ENCODE data around the gene GSK3A. TPM values are rescaled to one million over a fixed set of nuclear protein-coding genes. Genes with fewer than 3 reads are reported as not detected.

Gene GSK3A
- total RNA-seq, 1 donor from 2014 or later = 54.7 TPM

DNA sequence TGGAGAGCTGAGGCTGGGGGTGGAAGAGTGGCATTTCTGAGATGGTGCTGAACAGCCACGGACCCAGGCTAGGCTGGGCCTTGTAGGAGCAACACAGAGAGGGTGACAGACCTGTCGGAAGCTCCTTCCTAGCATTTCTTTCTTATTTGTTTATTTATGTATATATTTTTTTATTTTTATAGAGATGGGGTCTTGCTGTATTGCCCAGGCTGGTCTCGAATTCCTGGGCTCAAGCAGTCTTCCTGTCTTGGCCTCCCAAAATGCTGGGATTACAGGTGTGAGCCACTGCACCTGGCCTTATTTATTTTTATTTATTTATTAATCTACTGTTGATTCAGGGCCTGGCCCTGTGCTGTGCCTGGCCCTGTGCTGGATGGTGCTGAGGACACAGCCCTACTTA, 33.1 kb upstream of the GSK3A start:
- Mint-ChIP-seq H3K9me3 (ENCODE audit: low read depth) (no peaks in the 10 kb centered on the region), H3K4me3 (ENCODE audit: low read depth) (no peak overlapping the region), H3K4me1 (ENCODE audit: low read depth) (peaks cover 17% of the 10 kb centered on the region), H3K27ac (no peak overlapping the region), H3K27me3 (no peaks in the 10 kb centered on the region), H3K36me3 (ENCODE audit: insufficient read depth) (peaks cover 12% of the 10 kb centered on the region)
- TF ChIP-seq, protein P1, sequence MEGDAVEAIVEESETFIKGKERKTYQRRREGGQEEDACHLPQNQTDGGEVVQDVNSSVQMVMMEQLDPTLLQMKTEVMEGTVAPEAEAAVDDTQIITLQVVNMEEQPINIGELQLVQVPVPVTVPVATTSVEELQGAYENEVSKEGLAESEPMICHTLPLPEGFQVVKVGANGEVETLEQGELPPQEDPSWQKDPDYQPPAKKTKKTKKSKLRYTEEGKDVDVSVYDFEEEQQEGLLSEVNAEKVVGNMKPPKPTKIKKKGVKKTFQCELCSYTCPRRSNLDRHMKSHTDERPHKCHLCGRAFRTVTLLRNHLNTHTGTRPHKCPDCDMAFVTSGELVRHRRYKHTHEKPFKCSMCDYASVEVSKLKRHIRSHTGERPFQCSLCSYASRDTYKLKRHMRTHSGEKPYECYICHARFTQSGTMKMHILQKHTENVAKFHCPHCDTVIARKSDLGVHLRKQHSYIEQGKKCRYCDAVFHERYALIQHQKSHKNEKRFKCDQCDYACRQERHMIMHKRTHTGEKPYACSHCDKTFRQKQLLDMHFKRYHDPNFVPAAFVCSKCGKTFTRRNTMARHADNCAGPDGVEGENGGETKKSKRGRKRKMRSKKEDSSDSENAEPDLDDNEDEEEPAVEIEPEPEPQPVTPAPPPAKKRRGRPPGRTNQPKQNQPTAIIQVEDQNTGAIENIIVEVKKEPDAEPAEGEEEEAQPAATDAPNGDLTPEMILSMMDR (IDR thresholded peaks at IDR 0.05; ENCODE audit: unreplicated experiment) = no peak
- no peak for DNase-seq (ENCODE audit: low spot score, unreplicated experiment)

GRCh38 chr19:42275103-42275502, 32.7 kb upstream of the GSK3A start:
- TF ChIP-seq, protein P1 (IDR thresholded peaks at IDR 0.05; ENCODE audit: unreplicated experiment) = no peak
- H3K27me3 Mint-ChIP-seq = no peaks in the 10 kb centered on the region
- H3K4me1 Mint-ChIP-seq (ENCODE audit: low read depth) = peaks cover 21% of the 10 kb centered on the region
- peak overlapping the region; percentile 62 for H3K27ac Mint-ChIP-seq
- H3K9me3 Mint-ChIP-seq (ENCODE audit: low read depth) = no peaks in the 10 kb centered on the region
- H3K36me3 Mint-ChIP-seq (ENCODE audit: insufficient read depth) = peaks cover 12% of the 10 kb centered on the region
- no peak overlapping the region for H3K4me3 Mint-ChIP-seq (ENCODE audit: low read depth)
- DNase-seq (ENCODE audit: low spot score, unreplicated experiment) = no peak

GRCh38 chr19:42274065-42274682, 31.8 kb upstream of the GSK3A start:
- H3K36me3 Mint-ChIP-seq (ENCODE audit: insufficient read depth) = peaks cover 12% of the 10 kb centered on the region
- no peak overlapping the region for H3K27ac Mint-ChIP-seq
- peaks cover 23% of the 10 kb centered on the region for H3K4me1 Mint-ChIP-seq (ENCODE audit: low read depth)
- TF ChIP-seq, protein P1 (IDR thresholded peaks at IDR 0.05; ENCODE audit: unreplicated experiment) = no peak
- H3K27me3 Mint-ChIP-seq = no peaks in the 10 kb centered on the region
- no peak for DNase-seq (ENCODE audit: low spot score, unreplicated experiment)
- H3K9me3 Mint-ChIP-seq (ENCODE audit: low read depth) = no peaks in the 10 kb centered on the region
- no peak overlapping the region for H3K4me3 Mint-ChIP-seq (ENCODE audit: low read depth)

GRCh38 chr19:42273407-42274064, 31.1 kb upstream of the GSK3A start:
- Mint-ChIP-seq H3K27ac (no peak overlapping the region), H3K9me3 (ENCODE audit: low read depth) (no peaks in the 10 kb centered on the region), H3K4me3 (ENCODE audit: low read depth) (no peak overlapping the region), H3K27me3 (no peaks in the 10 kb centered on the region), H3K36me3 (ENCODE audit: insufficient read depth) (peaks cover 12% of the 10 kb centered on the region), H3K4me1 (ENCODE audit: low read depth) (peaks cover 18% of the 10 kb centered on the region)
- TF ChIP-seq, protein P1 (IDR thresholded peaks at IDR 0.05; ENCODE audit: unreplicated experiment) = no peak
- no peak for DNase-seq (ENCODE audit: low spot score, unreplicated experiment)

- TF ChIP-seq, protein P1 (IDR thresholded peaks at IDR 0.05; ENCODE audit: unreplicated experiment) = no peak
- no peak overlapping the region for H3K27ac Mint-ChIP-seq
- H3K4me3 Mint-ChIP-seq (ENCODE audit: low read depth) = no peak overlapping the region
- peaks cover 12% of the 10 kb centered on the region for H3K36me3 Mint-ChIP-seq (ENCODE audit: insufficient read depth)
- peaks cover 16% of the 10 kb centered on the region for H3K4me1 Mint-ChIP-seq (ENCODE audit: low read depth)
- H3K27me3 Mint-ChIP-seq = no peaks in the 10 kb centered on the region
- no peak for DNase-seq (ENCODE audit: low spot score, unreplicated experiment)
- no peaks in the 10 kb centered on the region for H3K9me3 Mint-ChIP-seq (ENCODE audit: low read depth)
Observed at GRCh38 chr19:42272989-42273406, 30.6 kb upstream of the GSK3A start.
